Gastroesophageal sphincter (tissue), 4 donors: Measurements from ENCODE around the gene FGR. TPM values are rescaled to one million over a fixed set of nuclear protein-coding genes. Genes with fewer than 3 reads are reported as not detected.

Experiments used
- ATAC-seq: fragments of 150-250 bp; one replicate; pipeline ENCODE4 v1.9.1; 2016; ENCODE audit warnings: mild to moderate bottlenecking, moderate library complexity
- H3K27ac ChIP-seq, 4 donors: fragments of 200-600 bp; sonication (generic) in 3 of 4; 1 replicate in 3 of 4; 2 replicates in 1 of 4; pipeline ENCODE4 v1.5.1; 2016 to 2019
- H3K27me3 ChIP-seq: fragments of 200-600 bp; sonication (generic); one replicate; pipeline ENCODE4 v1.5.1; 2019
- H3K36me3 ChIP-seq, 2 donors: fragments of 200-600 bp; sonication (generic); one replicate each; pipeline ENCODE4 v1.5.1; 2019; ENCODE audit warnings: control low read depth in 1 of 2
- H3K4me1 ChIP-seq, 3 donors: fragments of 200-600 bp; sonication (generic); 1 replicate in 2 of 3; 2 replicates in 1 of 3; pipeline ENCODE4 v1.5.1; 2016 to 2019; ENCODE audit warnings: control low read depth in 2 of 3
- H3K4me3 ChIP-seq, 2 donors: fragments of 200-600 bp; sonication (generic); one replicate each; pipeline ENCODE4 v1.5.1; 2019; ENCODE audit warnings: mild to moderate bottlenecking in 1 of 2, moderate library complexity in 1 of 2
- H3K9me3 ChIP-seq, 3 donors: fragments of 200-600 bp; sonication (generic); one replicate each; pipeline ENCODE4 v1.5.1; 2017 to 2019; ENCODE audit warnings: control low read depth in 2 of 3
- CTCF ChIP-seq, 4 experiments: fragments of 200-600 bp in 2 of 4; fragments of 450-650 bp in 2 of 4; sonication (generic) in 1 of 4; IDR thresholded peaks; one replicate each; pipeline ENCODE4 v1.5.1; 2017 to 2019; ENCODE audit warnings: antibody characterized with exemption in 4 of 4, mild to moderate bottlenecking in 2 of 4, moderate library complexity in 2 of 4
- EP300 ChIP-seq: sonication (generic); formaldehyde crosslinking; IDR thresholded peaks from one replicate; pipeline ENCODE4 v1.6.1; 2017; ENCODE audit warnings: antibody characterized with exemption, mild to moderate bottlenecking
- POLR2A ChIP-seq, 2 donors: fragments of 450-650 bp; IDR thresholded peaks; one replicate each; pipeline ENCODE4 v1.6.1; 2017; ENCODE audit warnings: antibody characterized with exemption in 2 of 2, mild to moderate bottlenecking in 2 of 2, moderate library complexity in 1 of 2
- POLR2AphosphoS5 ChIP-seq: sonication (generic); formaldehyde crosslinking; IDR thresholded peaks from one replicate; pipeline ENCODE4 v1.6.1; 2017; ENCODE audit warnings: antibody characterized with exemption
- WGBS, 2 donors: methylation state at CpG; one replicate each; pipeline ENCODE4 v1.1.5; 2018; ENCODE audit warnings: low coverage in 1 of 2; 5-methylcytosine and 5-hydroxymethylcytosine counted together
- total RNA-seq, 4 donors: library from RNA; depleted of rRNA; stranded (reverse); fragments of >200 nt; gene quantifications; one replicate each; pipeline ENCODE4 v1.1.0, GENCODE V29; 2016

The FGR gene
- total RNA-seq, 4 donors from 2014 or later, result 9.2 to 17.8 (median 10.1) TPM

- H3K27ac ChIP-seq, result peak overlapping the region in 3 of 4 donors; percentile 40 to 61 (median 49)
- H3K4me3 ChIP-seq, result peak overlapping the region; percentile 23 to 50
- ATAC-seq, result peak; percentile 24
- H3K36me3 ChIP-seq, result peaks cover 0 to 40% of the 10 kb centered on the region in 2 donors
- TF ChIP-seq EP300 (no peak), POLR2AphosphoS5 (no peak), POLR2A (IDR thresholded peaks at IDR 0.05) (no peak), CTCF (IDR thresholded peaks at IDR 0.05) (peak; percentile 77 to 93 (median 83))
- peaks cover 0 to 45% (median 18%) of the 10 kb centered on the region in 3 donors for H3K4me1 ChIP-seq
- no peaks in the 10 kb centered on the region for H3K27me3 ChIP-seq
- no peaks in the 10 kb centered on the region for H3K9me3 ChIP-seq
- WGBS, 2 donors, result 15% methylated on average over 19 to 26 of the region's 36 CpGs
These were observed 34.1 kb upstream of the FGR start for GRCh38 chr1:27668808-27669723.

GRCh38 chr1:27668121-27668807 lies 33.3 kb upstream of the FGR start:
- H3K4me1 ChIP-seq, result peaks cover 0 to 48% (median 18%) of the 10 kb centered on the region in 3 donors
- no peaks in the 10 kb centered on the region for H3K27me3 ChIP-seq
- ATAC-seq, result no peak
- TF ChIP-seq POLR2AphosphoS5 (no peak), EP300 (no peak), CTCF (IDR thresholded peaks at IDR 0.05) (no peak), POLR2A (IDR thresholded peaks at IDR 0.05) (no peak)
- WGBS, 2 donors, result 67 to 82% methylated on average over 6 to 10 of the region's 42 CpGs
- peaks cover 0 to 40% of the 10 kb centered on the region in 2 donors for H3K36me3 ChIP-seq
- no peaks in the 10 kb centered on the region for H3K9me3 ChIP-seq
- H3K4me3 ChIP-seq, result no peak overlapping the region
- no peak overlapping the region for H3K27ac ChIP-seq

- Histone ChIP-seq H3K27ac (no peak overlapping the region), H3K4me1 (peaks cover 0 to 49% (median 16%) of the 10 kb centered on the region in 3 donors), H3K36me3 (peaks cover 0 to 40% of the 10 kb centered on the region in 2 donors), H3K4me3 (no peak overlapping the region), H3K9me3 (no peaks in the 10 kb centered on the region), H3K27me3 (no peaks in the 10 kb centered on the region)
- no peak for ATAC-seq
- 72 to 100% methylated on average over 1 to 3 of the region's 6 CpGs for WGBS, 2 donors
- TF ChIP-seq CTCF (IDR thresholded peaks at IDR 0.05), result no peak
- TF ChIP-seq EP300, result no peak
- TF ChIP-seq POLR2AphosphoS5, result no peak
- TF ChIP-seq POLR2A (IDR thresholded peaks at IDR 0.05), result no peak
These were observed 31.8 kb upstream of the FGR start for GRCh38 chr1:27666791-27667254.

- Histone ChIP-seq H3K9me3 (no peaks in the 10 kb centered on the region), H3K27me3 (no peaks in the 10 kb centered on the region), H3K4me1 (peaks cover 0 to 44% (median 14%) of the 10 kb centered on the region in 3 donors), H3K4me3 (no peak overlapping the region), H3K27ac (no peak overlapping the region), H3K36me3 (peaks cover 0 to 40% of the 10 kb centered on the region in 2 donors)
- ATAC-seq, result no peak
- TF ChIP-seq POLR2A (IDR thresholded peaks at IDR 0.05) (no peak), POLR2AphosphoS5 (no peak), CTCF (IDR thresholded peaks at IDR 0.05) (no peak), EP300 (no peak)
- 100% methylated on average over 2 to 3 of the region's 4 CpGs for WGBS, 2 donors
These were observed 31.3 kb upstream of the FGR start for GRCh38 chr1:27666294-27666693.
